Stimulated activated CD8-positive, alpha-beta memory T cell treated with anti-CD3 and anti-CD28 coated beads, Interleukin-15, amount 100 ng/mL, for 4 hours (primary cell): ENCODE measurements around the gene HCN4.

Source experiments
- DNase-seq, 2 donors: peaks; one replicate each; pipeline ENCODE4 v3.0.0-alpha.2; 2020; ENCODE audit warnings: low read depth in 2 of 2

The HCN4 gene

DNA sequence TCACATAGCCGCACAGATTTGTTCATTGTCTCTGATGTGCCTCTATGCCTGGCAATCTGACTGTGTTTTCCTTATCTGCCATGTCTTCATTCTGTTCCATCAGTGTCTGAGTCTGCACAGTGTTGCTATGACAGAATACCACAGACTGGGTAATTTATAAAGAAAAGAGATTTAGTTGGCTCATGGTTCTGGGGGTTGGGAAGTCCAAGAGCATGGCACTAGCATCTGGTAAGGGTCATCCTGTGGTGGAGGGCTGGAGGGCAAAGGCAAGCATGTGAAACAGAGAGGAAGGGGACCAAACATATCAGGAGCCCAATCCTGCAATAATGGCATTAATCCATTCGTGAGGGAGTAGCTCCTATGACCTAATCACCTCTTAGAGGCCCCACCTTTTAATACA is 11.9 kb upstream of the HCN4 start:
- DNase-seq, result no peak

DNA sequence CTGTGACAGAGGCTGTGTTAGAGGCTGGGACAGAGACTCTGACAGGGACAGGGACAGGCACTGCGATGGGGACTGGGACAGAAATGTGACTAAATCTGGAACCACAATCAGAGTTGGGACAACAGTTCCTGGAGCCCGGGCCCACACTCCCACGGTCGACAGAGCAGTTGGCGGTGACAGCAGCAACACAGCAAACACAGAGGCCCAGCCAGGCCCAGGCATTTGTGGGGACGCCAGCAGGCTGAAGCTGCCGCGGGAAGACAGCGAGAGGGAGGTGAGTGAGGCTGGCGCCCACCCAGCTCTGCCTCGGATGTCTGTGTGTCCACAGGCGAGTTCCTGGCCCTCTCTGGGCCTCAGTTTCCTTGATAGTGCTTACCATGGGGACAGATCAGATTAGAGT is 9.3 kb upstream of the HCN4 start:
- no peak for DNase-seq

GRCh38 chr15:73375755-73376305 is 7.1 kb upstream of the HCN4 start:
- DNase-seq, result no peak

DNA sequence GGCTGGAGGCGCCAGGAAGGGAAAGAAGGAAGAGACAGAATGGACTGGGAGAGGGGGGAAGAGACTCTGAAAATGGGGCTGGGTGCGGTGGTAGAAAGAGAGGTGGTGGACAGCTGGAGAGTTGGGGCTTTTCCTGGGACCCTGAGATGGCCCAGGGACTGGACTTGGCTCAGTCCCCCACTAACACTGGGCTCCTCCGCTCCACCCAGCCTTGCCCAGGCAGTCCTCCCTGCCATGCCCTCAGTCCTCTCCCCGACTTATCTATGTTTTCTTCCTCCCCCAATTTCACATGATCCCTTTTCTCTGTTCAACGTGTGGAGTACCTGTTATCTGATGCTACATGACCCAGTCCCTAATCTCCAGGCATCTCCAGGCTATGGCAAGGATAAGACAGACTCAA is 6.3 kb upstream of the HCN4 start:
- DNase-seq, result no peak

DNA sequence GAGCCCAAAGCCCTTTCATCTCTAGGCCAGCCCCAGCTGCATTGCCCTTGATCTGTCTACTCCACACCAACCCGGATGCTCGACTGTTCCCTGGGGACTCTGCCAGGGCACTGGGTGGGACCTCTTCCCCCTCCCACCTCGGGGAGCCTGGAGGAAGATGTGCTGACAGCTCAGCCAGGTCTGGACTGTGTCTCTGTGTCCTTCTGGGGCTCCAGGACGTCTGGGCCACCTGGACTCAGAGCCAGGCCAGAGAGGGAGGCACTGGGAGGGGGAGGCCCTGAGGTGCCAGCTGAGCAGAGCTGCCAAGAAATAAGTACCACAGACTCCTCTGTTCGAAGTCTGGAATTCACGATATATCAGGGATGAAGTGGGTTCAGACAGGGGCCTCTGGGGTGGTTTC is 5.8 kb upstream of the HCN4 start:
- DNase-seq, result no peak

DNA sequence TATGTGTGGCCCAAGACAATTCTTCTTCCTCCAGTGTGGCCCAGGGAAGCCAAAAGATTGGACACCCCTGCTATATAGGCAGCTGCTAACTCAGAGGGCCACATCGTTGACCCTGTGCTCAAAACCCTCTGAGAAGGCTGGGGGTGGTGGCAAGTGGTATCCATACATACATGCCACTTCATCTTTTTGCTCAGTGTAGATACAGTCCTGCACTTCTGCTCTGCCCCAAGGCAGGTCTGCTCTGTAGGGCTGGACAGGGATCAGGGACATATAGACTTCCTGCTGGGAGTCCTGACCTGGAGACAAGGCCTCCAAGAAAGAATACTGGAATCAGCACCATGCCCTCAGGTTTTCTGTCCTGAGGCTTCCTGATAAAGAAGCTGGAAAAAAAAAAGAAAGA is 4.5 kb upstream of the HCN4 start:
- no peak for DNase-seq

DNA sequence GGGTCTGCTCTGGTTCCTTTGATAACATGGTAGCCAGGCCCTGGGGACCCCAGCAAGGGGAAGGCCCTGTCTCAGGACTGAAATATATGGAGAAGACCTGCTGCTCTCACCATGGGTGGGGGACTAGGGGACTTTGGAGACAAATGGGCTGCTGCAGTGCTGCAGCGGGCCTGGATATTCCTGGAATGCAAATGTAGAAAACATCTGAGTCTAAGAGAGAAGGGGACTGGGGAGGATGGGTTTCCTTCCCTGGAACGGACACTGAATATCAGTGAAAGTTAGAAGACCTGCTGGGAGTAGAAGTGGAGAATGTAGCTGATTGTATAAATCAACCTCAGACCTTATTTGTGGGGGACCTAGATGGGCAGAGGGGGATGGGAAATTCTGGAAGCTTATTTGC is 3.1 kb upstream of the HCN4 start:
- no peak for DNase-seq

- DNase-seq, result no peak
Measured at GRCh38 chr15:73370151-73370550, 1.4 kb upstream of the HCN4 start.

GRCh38 chr15:73369154-73369694 is 466 bp upstream of the HCN4 start:
- no peak for DNase-seq

DNA sequence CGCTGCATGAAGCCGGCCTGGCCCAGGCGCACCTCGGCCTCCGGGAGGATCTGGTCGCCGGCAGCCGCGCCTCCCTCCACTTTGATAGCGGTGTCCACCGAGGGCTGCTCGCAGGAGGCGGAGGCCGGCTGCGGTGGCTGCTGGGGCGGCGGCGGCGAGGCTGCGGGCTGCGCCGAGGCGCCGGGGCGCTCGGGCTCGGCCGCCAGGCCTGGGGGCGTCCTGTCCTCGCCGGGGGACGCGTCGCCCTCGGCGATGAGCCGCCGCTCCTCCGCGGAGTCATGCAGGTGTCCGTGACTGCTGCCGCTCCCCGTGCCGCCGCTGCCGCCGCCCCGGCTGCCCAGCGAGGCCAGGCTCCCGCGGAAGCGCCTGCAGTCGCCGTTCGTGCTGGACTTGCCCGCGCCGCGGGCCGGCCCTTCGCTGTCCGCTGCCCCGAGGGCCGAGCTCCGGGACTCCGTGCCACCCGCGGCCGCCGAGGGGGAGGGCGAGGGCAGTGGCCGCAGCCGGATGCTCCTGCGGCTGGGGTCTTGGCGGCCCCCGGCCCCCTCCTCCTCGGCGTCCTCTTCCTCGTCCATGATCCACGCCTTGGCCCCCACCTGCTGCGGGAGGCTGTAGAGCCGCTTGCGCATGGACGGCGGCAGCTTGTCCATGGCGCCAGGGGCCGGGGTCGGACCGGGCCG is 996 bp downstream of the HCN4 start:
- no peak for DNase-seq

GRCh38 chr15:73366766-73367623 is 1.8 kb downstream of the HCN4 start:
- DNase-seq, result no peak

DNA sequence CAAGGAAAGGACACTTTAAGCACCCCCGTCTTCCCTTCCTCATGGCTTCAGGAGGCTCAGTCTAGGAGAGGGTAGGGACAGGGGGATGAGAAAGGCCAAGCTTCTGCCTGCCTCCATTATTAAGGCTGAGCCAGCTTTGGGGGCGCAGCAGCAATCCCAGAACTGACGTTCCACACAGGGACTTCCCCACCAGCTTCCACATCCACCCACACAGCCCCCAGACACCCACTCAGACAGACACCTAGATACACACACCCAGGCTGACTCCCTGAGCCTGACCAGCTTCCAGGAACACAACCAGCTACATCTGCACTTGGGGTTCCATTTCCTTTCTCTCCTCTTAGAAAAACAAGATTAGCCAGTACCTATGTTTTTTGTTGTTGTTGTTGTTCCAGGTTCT is 4.7 kb downstream of the HCN4 start:
- no peak for DNase-seq

DNA sequence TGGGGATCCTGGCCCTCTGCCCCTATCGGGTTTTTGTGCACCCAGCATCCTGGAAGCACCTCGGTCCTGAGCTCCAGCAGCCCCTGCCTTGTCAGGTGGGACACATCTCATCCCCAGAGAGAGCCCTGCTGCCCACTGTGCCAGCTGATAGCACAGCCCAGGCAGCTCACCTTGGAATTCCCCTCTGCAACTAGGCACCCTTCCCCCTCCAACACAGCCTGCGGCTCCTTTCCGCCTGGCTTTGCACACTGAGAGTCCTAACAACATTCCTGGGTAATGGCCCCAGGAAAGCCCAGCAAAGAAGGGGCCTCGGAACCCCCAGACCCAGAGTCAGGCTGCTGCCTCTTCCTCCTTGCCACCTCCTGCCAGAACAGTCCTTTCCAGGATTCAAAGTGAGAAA is 5.9 kb downstream of the HCN4 start:
- DNase-seq, result no peak

- DNase-seq, result no peak
Measured at GRCh38 chr15:73361337-73361736, 7.4 kb downstream of the HCN4 start.

- DNase-seq, result no peak
Measured at GRCh38 chr15:73359651-73360050, 9.1 kb downstream of the HCN4 start.

DNA sequence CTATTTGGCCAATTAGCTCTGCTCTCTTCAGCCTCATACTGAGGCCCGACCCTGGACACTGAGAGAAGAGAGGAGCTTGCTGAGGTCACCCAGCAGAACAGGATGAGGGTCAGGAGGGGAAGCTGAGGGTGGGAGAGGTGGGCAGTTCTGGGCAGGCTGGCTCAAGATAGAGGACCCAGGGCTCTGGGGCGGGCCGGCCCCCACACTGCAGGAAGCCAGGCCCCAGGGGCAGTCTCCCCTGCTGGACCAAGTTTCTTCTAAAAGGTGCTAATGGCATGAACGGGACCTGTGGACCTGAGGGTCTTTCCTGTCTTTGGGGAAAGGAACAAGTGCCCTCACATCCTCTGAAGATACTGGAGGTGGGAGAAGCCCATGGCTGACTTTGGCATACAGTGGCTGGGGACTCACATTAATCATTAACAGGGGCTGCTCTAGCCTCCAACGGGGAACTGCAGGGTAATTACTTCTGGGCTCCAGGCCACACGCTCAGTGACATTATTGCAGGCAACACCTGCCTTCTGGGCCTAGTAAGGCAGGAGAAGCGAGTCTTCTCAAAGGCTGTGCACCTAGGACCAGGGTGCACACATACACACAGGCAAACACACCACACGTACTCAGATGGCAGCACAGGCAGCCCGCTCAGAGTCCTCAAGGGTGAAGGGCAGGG is 10.6 kb downstream of the HCN4 start:
- DNase-seq, result no peak

DNA sequence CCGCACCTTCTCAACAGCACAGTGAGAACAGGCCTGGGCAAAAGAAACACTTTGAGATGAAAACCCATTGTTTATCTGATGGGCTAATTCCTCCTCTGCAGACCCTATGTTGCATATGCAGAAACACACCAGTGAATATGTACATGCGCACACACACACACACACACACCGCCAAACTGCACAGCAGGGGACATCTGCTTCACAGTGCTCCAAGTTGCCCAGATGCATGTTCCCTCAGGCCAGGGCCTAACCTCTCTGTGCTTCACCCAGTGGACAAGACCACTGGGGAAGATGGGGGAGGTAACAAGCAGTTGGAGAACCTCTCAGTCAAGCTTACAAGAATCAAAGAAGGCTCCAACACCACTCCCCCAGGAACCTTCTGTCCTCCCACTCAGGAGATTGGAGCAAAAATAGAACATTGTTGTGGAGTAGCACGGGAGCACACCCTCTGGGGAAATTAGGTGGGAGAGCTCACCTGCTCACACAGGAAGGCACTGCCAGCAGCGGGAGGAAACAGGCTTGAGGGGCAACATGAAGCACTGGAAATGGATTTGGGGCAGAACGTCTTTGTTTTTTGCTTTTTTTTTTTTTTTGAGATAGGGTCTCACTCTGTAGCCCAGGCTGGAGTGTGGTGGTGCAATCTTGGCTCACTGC is 13.0 kb downstream of the HCN4 start:
- no peak for DNase-seq

GRCh38 chr15:73354241-73354640 is 14.5 kb downstream of the HCN4 start:
- no peak for DNase-seq

GRCh38 chr15:73353734-73354133 is 15.0 kb downstream of the HCN4 start:
- no peak for DNase-seq

- no peak for DNase-seq
Measured at GRCh38 chr15:73352082-73352481, 16.7 kb downstream of the HCN4 start.

DNA sequence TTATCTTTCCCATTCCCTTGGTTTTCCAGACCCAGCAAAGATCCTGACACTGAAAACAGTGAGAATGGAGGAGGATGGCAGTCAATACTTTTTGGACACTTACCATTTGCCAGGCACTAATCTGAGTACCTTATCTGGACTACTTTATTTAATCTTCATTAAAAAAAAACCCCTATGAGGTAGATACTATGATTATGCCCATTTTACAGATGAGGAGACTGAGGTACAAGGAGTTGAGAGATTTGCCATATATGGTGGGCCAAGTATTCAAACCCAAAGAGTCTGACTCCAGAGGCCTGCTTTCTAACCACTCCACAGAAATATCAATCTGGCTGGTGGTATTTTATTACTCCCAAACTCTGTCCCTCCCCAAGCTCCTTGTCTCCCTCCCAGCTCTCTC is 19.6 kb downstream of the HCN4 start:
- no peak for DNase-seq
